B cell (primary cell): Measurements from ENCODE around the gene HOTAIR. TPM values are rescaled to one million over a fixed set of nuclear protein-coding genes. Genes with fewer than 3 reads are reported as not detected.

ENCODE experiments used
- ATAC-seq: fragments of 200-7000 bp; cut with Tn5 transposase; one replicate; pipeline ENCODE4 v1.10.0; 2021; ENCODE audit warnings: low read depth, mild to moderate bottlenecking, moderate number of reproducible peaks, moderate library complexity
- CTCF ChIA-PET: fragments of 350-600 bp; sonication (Branson Sonifier 250); formaldehyde crosslinking; loops from one replicate; lab custom pipeline; 2021; ENCODE audit warnings: antibody characterized with exemption, inconsistent platforms; lab: Charles Lee
- POLR2A ChIA-PET: fragments of 350-600 bp; sonication (Branson Sonifier 250); formaldehyde crosslinking; loops from one replicate; lab custom pipeline; 2021; ENCODE audit warnings: antibody characterized with exemption; lab: Charles Lee
- DNase-seq: peaks from one replicate; pipeline ENCODE4 v3.0.0; 2013
- H2AFZ ChIP-seq: 2 replicates; pipeline ENCODE4 v1.6.1; 2012; ENCODE audit warnings: mild to moderate bottlenecking, low read depth, low read length; ENCODE audit not compliant: insufficient read depth, poor library complexity, severe bottlenecking
- H3K27ac ChIP-seq, 2 donors: 1 replicate in 1 of 2; 2 replicates in 1 of 2; pipeline ENCODE4 v1.5.1; 2012 to 2013; ENCODE audit warnings: low read length in 2 of 2, mild to moderate bottlenecking in 2 of 2, moderate library complexity in 1 of 2
- H3K27me3 ChIP-seq, 4 experiments: fragments of 200-600 bp in 1 of 4; sonication (generic) in 1 of 4; replicated peaks in 1 of 4; 1 replicate in 2 of 4; 2 replicates in 2 of 4; pipeline versions ENCODE4 v1.6.1 to v1.7.0; 2013 to 2016; ENCODE audit warnings: low read length in 3 of 4, mild to moderate bottlenecking in 2 of 4, mixed read lengths in 1 of 4, moderate library complexity in 1 of 4; ENCODE audit not compliant: insufficient read depth in 4 of 4, control insufficient read depth in 3 of 4; ENCODE audit errors: control extremely low read depth in 1 of 4
- H3K36me3 ChIP-seq, 2 experiments: replicated peaks in 1 of 2; 1 replicate in 1 of 2; 2 replicates in 1 of 2; pipeline versions ENCODE4 v1.6.1 to v1.7.1; 2013; ENCODE audit warnings: low read length in 1 of 2; ENCODE audit not compliant: insufficient read depth in 2 of 2, control insufficient read depth in 1 of 2; ENCODE audit errors: control extremely low read depth in 1 of 2, extremely low read depth in 1 of 2
- H3K4me1 ChIP-seq, 2 donors: fragments of 200-600 bp in 1 of 2; sonication (generic) in 1 of 2; 1 replicate in 1 of 2; 2 replicates in 1 of 2; pipeline versions ENCODE4 v1.5.1 to v1.6.1; 2013 to 2017; ENCODE audit warnings: low read length in 2 of 2; ENCODE audit not compliant: control insufficient read depth in 2 of 2, insufficient read depth in 2 of 2
- H3K4me2 ChIP-seq: replicated peaks from 2 replicates; pipeline ENCODE3; 2012; ENCODE audit warnings: mild to moderate bottlenecking, low read depth, low read length; ENCODE audit not compliant: poor library complexity, severe bottlenecking
- H3K4me3 ChIP-seq, 5 experiments: fragments of 200-600 bp in 1 of 5; sonication (generic) in 1 of 5; 1 replicate in 3 of 5; 2 replicates in 2 of 5; pipeline versions ENCODE4 v1.5.1 to v1.7.0; 2011 to 2016; ENCODE audit warnings: low read length in 4 of 5, mild to moderate bottlenecking in 4 of 5, low read depth in 2 of 5, control low read depth in 1 of 5, moderate library complexity in 1 of 5; ENCODE audit not compliant: insufficient read depth in 1 of 5; ENCODE audit errors: control extremely low read depth in 1 of 5, extremely low read depth in 1 of 5
- H3K79me2 ChIP-seq: fragments of 200-600 bp; sonication (generic); one replicate; pipeline ENCODE4 v1.6.0; 2016; ENCODE audit warnings: low read length; ENCODE audit not compliant: control insufficient read depth, insufficient read depth
- H3K9ac ChIP-seq: fragments of 200-600 bp; sonication (generic); 2 replicates; pipeline ENCODE4 v1.6.1; 2017; ENCODE audit warnings: mild to moderate bottlenecking, low read length, moderate library complexity
- H3K9me3 ChIP-seq, 3 donors: one replicate each; pipeline versions ENCODE4 v1.6.1 to v1.7.1; 2013; ENCODE audit warnings: low read length in 2 of 3; ENCODE audit not compliant: control insufficient read depth in 2 of 3, insufficient read depth in 1 of 3; ENCODE audit errors: control extremely low read depth in 1 of 3
- H4K20me1 ChIP-seq: 2 replicates; pipeline ENCODE4 v1.6.0; 2012; ENCODE audit warnings: mild to moderate bottlenecking, low read length; ENCODE audit not compliant: insufficient read depth, control insufficient read depth, poor library complexity, severe bottlenecking
- H3K27ac Mint-ChIP-seq: one replicate; pipeline ENCODE4 v1.8.0; 2021; ENCODE audit warnings: mixed read lengths
- H3K27me3 Mint-ChIP-seq: one replicate; pipeline ENCODE4 v1.8.0; 2021; ENCODE audit warnings: mixed read lengths
- H3K4me1 Mint-ChIP-seq: one replicate; pipeline ENCODE4 v1.8.0; 2021; ENCODE audit warnings: mixed read lengths
- H3K4me3 Mint-ChIP-seq: one replicate; pipeline ENCODE4 v1.8.0; 2021; ENCODE audit warnings: mixed read lengths
- H3K9me3 Mint-ChIP-seq: one replicate; pipeline ENCODE4 v1.8.0; 2022; ENCODE audit warnings: mixed read lengths; ENCODE audit not compliant: insufficient read depth
- EZH2 ChIP-seq: IDR thresholded peaks from 2 replicates; pipeline ENCODE4 v1.6.1; 2012; ENCODE audit warnings: borderline replicate concordance, low read depth, mild to moderate bottlenecking, moderate library complexity, low read length; ENCODE audit not compliant: insufficient read depth, poor library complexity, severe bottlenecking
- WGBS: methylation state at CpG from one replicate; pipeline ENCODE4 v1.1.5; 2013; ENCODE audit warnings: missing lambda C conversion rate; ENCODE audit not compliant: insufficient coverage; 5-methylcytosine and 5-hydroxymethylcytosine counted together
- intact Hi-C: fragments of 100-400 bp; cut with micrococcal nuclease; formaldehyde crosslinking; loops from one replicate; pipeline ENCODE4 v1.10.0; 2022
- polyA plus RNA-seq: library from polyadenylated mRNA; depleted of rRNA; stranded (reverse); fragments of >200 nt; gene quantifications from 2 replicates; pipeline ENCODE4 v1.2.3, GENCODE V29; 2012
- total RNA-seq, 2 donors: library from RNA; stranded (reverse); fragments of 120-200 nt in 1 of 2; gene quantifications; 1 replicate in 1 of 2; 2 replicates in 1 of 2; pipeline versions ENCODE4 v1.2.3 to v1.2.4, GENCODE V29; 2013 to 2022
- TF ChIP-seq, protein P1 (sequence below): fragments of 200-600 bp; IDR thresholded peaks from one replicate; pipeline ENCODE4 v1.8.0; 2022; ENCODE audit warnings: antibody characterized with exemption, mild to moderate bottlenecking

Gene HOTAIR
- total and polyA plus RNA-seq, 2 donors (not counting 1 experiment from before 2014, with no cell fraction given), result not detected

DNA sequence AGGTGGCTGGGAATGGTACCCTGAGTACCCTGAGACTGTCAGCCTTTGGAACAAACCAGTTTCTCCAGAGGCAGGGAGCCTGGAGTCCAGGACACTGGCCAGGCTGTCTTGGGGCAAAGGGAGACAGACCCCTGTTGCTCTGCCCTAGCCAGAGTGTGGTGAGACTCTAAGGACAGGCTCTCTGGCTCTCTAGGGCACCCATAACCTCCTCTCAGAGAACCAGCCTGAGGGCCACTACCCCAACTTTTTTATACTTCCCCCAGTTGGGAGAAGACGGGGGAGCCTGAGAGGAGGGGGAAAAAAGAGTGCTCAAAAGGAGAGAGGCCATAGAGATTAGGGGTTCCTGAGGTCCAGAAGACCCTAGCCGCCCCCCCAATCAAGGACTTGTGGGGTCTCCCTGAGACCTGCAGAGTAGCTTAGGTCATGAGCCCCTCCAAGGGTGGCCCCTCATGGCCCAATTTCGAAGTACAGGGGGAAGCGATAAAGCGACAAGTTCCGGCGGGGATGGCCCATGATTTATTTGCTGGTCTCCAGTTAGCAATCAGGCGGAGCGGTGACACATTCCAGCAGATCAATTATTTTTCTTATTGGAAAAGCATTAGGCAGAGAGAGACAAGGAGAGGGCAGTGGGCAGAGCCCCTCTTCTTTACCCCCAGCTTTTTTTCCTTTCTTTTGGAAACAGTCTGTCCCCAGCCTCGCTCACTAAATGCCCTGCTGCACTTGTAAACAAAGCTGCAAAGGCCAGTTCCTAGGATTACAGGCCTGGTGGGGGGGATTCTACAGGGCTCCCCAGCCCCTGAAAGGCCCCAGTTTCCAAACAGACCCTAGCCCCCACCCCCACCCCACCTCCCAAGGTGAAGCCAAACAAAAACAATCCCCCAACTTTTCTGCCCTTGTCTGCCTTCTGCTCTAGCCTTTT lies 35.6 kb upstream of the HOTAIR start:
- Histone ChIP-seq H3K4me2 (no peak overlapping the region), H4K20me1 (no peaks in the 10 kb centered on the region), H3K27me3 (peaks cover 0 to 91% (median 81%) of the 10 kb centered on the region in 4 experiments), H3K36me3 (no peaks in the 10 kb centered on the region), H3K4me1 (peaks cover 35 to 64% of the 10 kb centered on the region in 2 donors), H3K9me3 (peaks cover 0 to 36% (median 4%) of the 10 kb centered on the region in 3 donors), H3K79me2 (no peaks in the 10 kb centered on the region), H3K4me3 (no peak overlapping the region), H2AFZ (no peak overlapping the region), H3K9ac (no peak overlapping the region), H3K27ac (no peak overlapping the region)
- WGBS, result 16% methylated on average over 9 of the region's 10 CpGs
- ChIA-PET POLR2A (interaction anchor here (0.6 kb wide), 1 partner anchor 206 kb away, joined by 8 read pairs; no protein-coding TSS in a partner anchor), CTCF (interaction anchor here (1.0 to 6.7 kb wide), 5 partner anchors 20 to 197 kb away, joined by 3 to 106 read pairs (median 5); partner anchors contain the start of gene SMUG1)
- TF ChIP-seq, protein P1, sequence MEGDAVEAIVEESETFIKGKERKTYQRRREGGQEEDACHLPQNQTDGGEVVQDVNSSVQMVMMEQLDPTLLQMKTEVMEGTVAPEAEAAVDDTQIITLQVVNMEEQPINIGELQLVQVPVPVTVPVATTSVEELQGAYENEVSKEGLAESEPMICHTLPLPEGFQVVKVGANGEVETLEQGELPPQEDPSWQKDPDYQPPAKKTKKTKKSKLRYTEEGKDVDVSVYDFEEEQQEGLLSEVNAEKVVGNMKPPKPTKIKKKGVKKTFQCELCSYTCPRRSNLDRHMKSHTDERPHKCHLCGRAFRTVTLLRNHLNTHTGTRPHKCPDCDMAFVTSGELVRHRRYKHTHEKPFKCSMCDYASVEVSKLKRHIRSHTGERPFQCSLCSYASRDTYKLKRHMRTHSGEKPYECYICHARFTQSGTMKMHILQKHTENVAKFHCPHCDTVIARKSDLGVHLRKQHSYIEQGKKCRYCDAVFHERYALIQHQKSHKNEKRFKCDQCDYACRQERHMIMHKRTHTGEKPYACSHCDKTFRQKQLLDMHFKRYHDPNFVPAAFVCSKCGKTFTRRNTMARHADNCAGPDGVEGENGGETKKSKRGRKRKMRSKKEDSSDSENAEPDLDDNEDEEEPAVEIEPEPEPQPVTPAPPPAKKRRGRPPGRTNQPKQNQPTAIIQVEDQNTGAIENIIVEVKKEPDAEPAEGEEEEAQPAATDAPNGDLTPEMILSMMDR, result no peak
- no peak for TF ChIP-seq EZH2
- H3K4me3 Mint-ChIP-seq, result peak overlapping the region; percentile 72
- DNase-seq (no peak), ATAC-seq (no peak)
- peak overlapping the region; percentile 73 for H3K27ac Mint-ChIP-seq
- peaks cover 32% of the 10 kb centered on the region for H3K4me1 Mint-ChIP-seq
- peaks cover 72% of the 10 kb centered on the region for H3K27me3 Mint-ChIP-seq
- H3K9me3 Mint-ChIP-seq, result no peaks in the 10 kb centered on the region
- intact Hi-C loops, result loop anchor here (5.0 kb wide), 2 partner anchors 33 to 58 kb away; partner anchors contain the start of gene HOXC12
